Neural crest cell (in vitro differentiated cells): Measurements from ENCODE around the gene NRG2. TPM values are rescaled to one million over a fixed set of nuclear protein-coding genes. Genes with fewer than 3 reads are reported as not detected.

ENCODE experiments used
- DNase-seq: peaks from one replicate; pipeline ENCODE4 v3.0.0; 2021; ENCODE audit warnings: low read depth, mixed read lengths, low spot score
- H3K27ac Mint-ChIP-seq: one replicate; pipeline ENCODE4 v1.8.0; 2021; ENCODE audit warnings: mild to moderate bottlenecking, mixed read lengths; ENCODE audit not compliant: unreplicated experiment
- H3K27me3 Mint-ChIP-seq: 2 replicates; pipeline ENCODE4 v1.8.0; 2021; ENCODE audit warnings: low read depth, mild to moderate bottlenecking, mixed read lengths
- H3K36me3 Mint-ChIP-seq: 2 replicates; pipeline ENCODE4 v1.8.0; 2021; ENCODE audit warnings: low read depth, mild to moderate bottlenecking, mixed read lengths
- H3K4me1 Mint-ChIP-seq: 2 replicates; pipeline ENCODE4 v1.8.0; 2021; ENCODE audit warnings: mixed read lengths
- H3K4me3 Mint-ChIP-seq: one replicate; pipeline ENCODE4 v1.8.0; 2021; ENCODE audit warnings: mild to moderate bottlenecking, mixed read lengths
- H3K9me3 Mint-ChIP-seq: 2 replicates; pipeline ENCODE4 v1.8.0; 2021; ENCODE audit warnings: mixed read lengths
- CTCF ChIP-seq: fragments of 200-600 bp; sonication (generic); conservative IDR thresholded peaks from 2 replicates; pipeline ENCODE4 v1.5.0; 2021; ENCODE audit warnings: antibody characterized with exemption, mild to moderate bottlenecking
- total RNA-seq: library from RNA; stranded (reverse); gene quantifications from 2 replicates; pipeline ENCODE4 v1.2.1, GENCODE V29; 2021

Gene NRG2
- total RNA-seq, 1 donor from 2014 or later: 0.82 TPM

DNA sequence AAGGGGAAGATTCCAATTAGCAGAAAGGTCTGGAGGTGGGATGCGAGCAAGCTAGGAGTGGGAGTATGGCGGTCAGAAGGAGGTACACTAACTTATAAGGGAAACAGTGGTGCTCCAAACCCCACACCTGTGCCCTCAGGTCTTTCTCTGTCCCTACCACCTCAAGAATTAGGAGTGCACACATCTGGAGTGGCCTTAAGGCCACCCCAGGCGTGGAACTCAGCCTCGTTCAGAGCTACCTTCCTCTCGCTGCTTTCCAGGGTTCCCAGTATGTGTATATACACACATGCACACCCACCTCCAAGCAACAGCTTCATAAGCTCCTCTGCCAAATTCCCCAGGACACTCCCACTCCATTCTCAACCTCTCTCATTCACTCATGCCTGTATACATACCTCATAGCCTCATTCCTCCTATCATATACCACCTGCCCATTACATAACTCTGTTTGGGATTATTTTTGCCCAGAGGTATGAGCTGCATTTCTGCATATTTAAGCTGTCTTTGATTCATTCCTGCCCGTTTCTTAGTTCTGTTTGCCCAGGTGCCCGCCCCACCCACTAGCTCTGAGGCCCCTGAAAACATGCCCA lies 128.8 kb downstream of the NRG2 start:
- TF ChIP-seq CTCF: no peak
- no peak for DNase-seq
- peaks cover 33% of the 10 kb centered on the region for H3K27me3 Mint-ChIP-seq

DNA sequence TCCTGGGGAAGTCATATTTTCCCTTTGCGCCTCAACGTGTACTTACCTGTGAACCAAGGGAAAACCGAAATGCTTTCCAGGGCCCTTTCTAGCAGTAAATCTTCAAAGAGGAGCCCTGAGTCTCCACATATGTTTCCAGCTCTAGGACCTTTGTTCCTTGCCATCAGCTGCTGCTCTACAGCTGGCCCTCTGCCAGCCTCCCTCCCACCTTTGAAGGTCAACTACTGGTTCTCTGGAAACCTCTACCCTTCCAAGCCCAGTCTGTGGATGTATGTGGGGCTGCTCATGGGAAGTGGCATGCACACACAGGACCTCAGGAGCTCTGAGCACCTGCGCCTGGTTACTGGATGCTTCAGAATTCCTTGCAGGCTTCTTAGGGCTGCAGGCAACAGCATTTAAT lies 130.3 kb downstream of the NRG2 start:
- H3K4me1 Mint-ChIP-seq: no peaks in the 10 kb centered on the region
- H3K27me3 Mint-ChIP-seq: peaks cover 36% of the 10 kb centered on the region
- no peak for TF ChIP-seq CTCF
- no peaks in the 10 kb centered on the region for H3K36me3 Mint-ChIP-seq
- no peak overlapping the region for H3K4me3 Mint-ChIP-seq
- no peak overlapping the region for H3K27ac Mint-ChIP-seq
- peaks cover 2% of the 10 kb centered on the region for H3K9me3 Mint-ChIP-seq
- DNase-seq: no peak

More for the DNA sequence above, 128.8 kb downstream of the NRG2 start:
- H3K36me3 Mint-ChIP-seq: no peaks in the 10 kb centered on the region
- H3K4me3 Mint-ChIP-seq: no peak overlapping the region
- H3K27ac Mint-ChIP-seq: no peak overlapping the region
- H3K9me3 Mint-ChIP-seq: peaks cover 2% of the 10 kb centered on the region
- H3K4me1 Mint-ChIP-seq: no peaks in the 10 kb centered on the region

DNA sequence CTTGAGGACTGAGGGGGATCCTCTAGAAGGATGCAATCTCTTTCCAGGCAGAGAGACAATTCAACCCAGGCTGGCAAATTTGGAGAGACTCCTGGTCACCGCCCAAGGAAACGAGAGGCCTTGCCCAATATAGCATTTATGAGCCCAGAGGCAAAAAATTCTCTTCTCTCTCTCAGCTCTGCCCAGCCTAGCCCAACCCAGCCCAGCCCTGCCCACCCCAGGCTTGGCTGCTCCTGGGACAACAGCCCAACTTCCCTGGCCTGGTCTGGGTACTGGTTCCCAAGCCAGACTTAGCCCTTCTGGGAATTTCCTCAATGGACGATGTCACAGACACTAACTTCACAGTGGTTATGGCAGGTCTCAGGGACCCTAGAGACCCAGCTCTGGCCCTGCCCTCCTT lies 130.9 kb downstream of the NRG2 start:
- Mint-ChIP-seq H3K36me3 (no peaks in the 10 kb centered on the region), H3K27me3 (peaks cover 36% of the 10 kb centered on the region), H3K27ac (no peak overlapping the region), H3K9me3 (peaks cover 2% of the 10 kb centered on the region), H3K4me3 (no peak overlapping the region), H3K4me1 (no peaks in the 10 kb centered on the region)
- no peak for TF ChIP-seq CTCF
- no peak for DNase-seq

DNA sequence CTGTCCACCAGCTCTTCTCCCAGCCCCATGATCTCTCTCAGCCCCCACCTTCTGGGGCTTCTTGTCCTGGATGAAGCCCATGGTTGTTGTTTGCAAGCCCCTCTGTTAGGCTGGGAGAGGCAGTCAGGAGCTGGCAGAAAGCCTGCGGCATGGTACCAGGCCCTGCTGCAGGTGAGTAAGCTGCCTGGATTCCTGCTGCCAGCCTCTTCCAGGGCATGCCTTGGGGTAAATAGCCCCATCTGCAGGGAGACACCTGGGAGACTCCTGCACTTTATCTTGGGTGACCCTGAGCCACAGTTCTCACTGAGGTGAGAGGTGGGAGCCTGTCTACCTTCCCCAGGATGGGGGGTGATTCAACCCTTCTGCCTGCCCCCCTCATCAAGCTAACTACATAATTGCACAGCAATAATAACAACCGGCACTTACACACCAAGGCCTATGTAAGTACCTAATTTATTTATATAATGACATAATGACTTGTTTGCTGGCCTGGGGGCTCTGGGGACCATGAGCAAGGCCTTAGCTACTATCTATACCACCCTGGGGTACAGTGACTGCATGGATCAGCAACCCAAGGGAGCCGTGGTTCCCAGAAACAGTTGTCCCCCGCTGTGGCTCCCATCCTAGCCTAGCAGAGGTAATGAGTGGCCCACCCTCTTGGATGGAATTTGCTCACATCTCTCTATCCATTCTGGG lies 131.5 kb downstream of the NRG2 start:
- Mint-ChIP-seq H3K4me3 (no peak overlapping the region), H3K36me3 (no peaks in the 10 kb centered on the region), H3K27ac (no peak overlapping the region), H3K4me1 (no peaks in the 10 kb centered on the region), H3K27me3 (peaks cover 32% of the 10 kb centered on the region), H3K9me3 (no peaks in the 10 kb centered on the region)
- DNase-seq: no peak
- no peak for TF ChIP-seq CTCF

GRCh38 chr5:139910901-139911300 lies 132.2 kb downstream of the NRG2 start:
- no peak overlapping the region for H3K4me3 Mint-ChIP-seq
- H3K36me3 Mint-ChIP-seq: no peaks in the 10 kb centered on the region
- H3K27me3 Mint-ChIP-seq: peaks cover 28% of the 10 kb centered on the region
- no peak overlapping the region for H3K27ac Mint-ChIP-seq
- H3K4me1 Mint-ChIP-seq: no peaks in the 10 kb centered on the region
- no peaks in the 10 kb centered on the region for H3K9me3 Mint-ChIP-seq
- DNase-seq: no peak
- TF ChIP-seq CTCF: no peak
